Neural cell (in vitro differentiated cells): ENCODE measurements around the gene DBNDD2. TPM values are rescaled to one million over a fixed set of nuclear protein-coding genes. Genes with fewer than 3 reads are reported as not detected.

ENCODE experiments used
- H2AFZ ChIP-seq: fragments of 200-600, 300-800 bp; sonication (generic), shearing (Covaris generic); 2 replicates; pipeline ENCODE4 v1.6.0; 2014; ENCODE audit warnings: low read depth, mild to moderate bottlenecking, antibody characterized with exemption, low read length, moderate library complexity
- H3F3A ChIP-seq: fragments of 200-600 bp; shearing (Covaris generic); 2 replicates; pipeline ENCODE4 v1.6.1; 2016; ENCODE audit warnings: mild to moderate bottlenecking, moderate library complexity, mixed read lengths, antibody characterized with exemption, low read length; ENCODE audit not compliant: insufficient read depth, poor library complexity, severe bottlenecking
- H3K27ac ChIP-seq: fragments of 200-600, 300-800 bp; sonication (generic), shearing (Covaris generic); 2 replicates; pipeline ENCODE4 v1.5.1; 2014; ENCODE audit warnings: mild to moderate bottlenecking, low read length, moderate library complexity
- H3K27me3 ChIP-seq: fragments of 300-800, 200-600 bp; sonication (generic), shearing (Covaris generic); 2 replicates; pipeline ENCODE4 v1.6.0; 2014; ENCODE audit warnings: mild to moderate bottlenecking, low read depth, low read length, moderate library complexity; ENCODE audit not compliant: insufficient read depth
- H3K36me3 ChIP-seq: fragments of 300-800, 200-600 bp; sonication (generic), shearing (Covaris generic); 2 replicates; pipeline ENCODE4 v1.5.1; 2014; ENCODE audit warnings: mild to moderate bottlenecking, antibody characterized with exemption, low read length, moderate library complexity; ENCODE audit not compliant: insufficient read depth
- H3K4me2 ChIP-seq: fragments of 300-800, 200-600 bp; sonication (generic), shearing (Covaris generic); 2 replicates; pipeline ENCODE4 v1.6.0; 2014; ENCODE audit warnings: mild to moderate bottlenecking, low read length
- H3K4me3 ChIP-seq: fragments of 300-800, 200-600 bp; sonication (generic), shearing (Covaris generic); 2 replicates; pipeline ENCODE4 v1.5.1; 2014; ENCODE audit warnings: mild to moderate bottlenecking, low read length, moderate library complexity
- H3K79me2 ChIP-seq: fragments of 200-600 bp; shearing (Covaris generic); replicated peaks from 2 replicates; pipeline ENCODE4 v1.6.0; 2014; ENCODE audit warnings: mild to moderate bottlenecking, low read length, moderate library complexity; ENCODE audit not compliant: insufficient read depth
- H3K9ac ChIP-seq: fragments of 300-800, 200-600 bp; sonication (generic), shearing (Covaris generic); 2 replicates; pipeline ENCODE4 v1.6.1; 2016; ENCODE audit warnings: mild to moderate bottlenecking, low read length, mixed read lengths
- H3K9me2 ChIP-seq: fragments of 200-600 bp; shearing (Covaris generic); 2 replicates; pipeline ENCODE4 v1.6.1; 2016; ENCODE audit warnings: mild to moderate bottlenecking, low read length, mixed read lengths; ENCODE audit not compliant: insufficient read depth
- H3K9me3 ChIP-seq: fragments of 200-600, 300-800 bp; sonication (generic), shearing (Covaris generic); 2 replicates; pipeline ENCODE4 v1.6.1; 2016; ENCODE audit warnings: mild to moderate bottlenecking, mixed run types, low read length, moderate library complexity, mixed read lengths
- H4K20me1 ChIP-seq: fragments of 200-600 bp; shearing (Covaris generic); 2 replicates; pipeline ENCODE4 v1.6.1; 2016; ENCODE audit warnings: mild to moderate bottlenecking, mixed run types; ENCODE audit not compliant: insufficient read depth
- CTCF ChIP-seq: fragments of 450-650 bp; IDR thresholded peaks from 2 replicates; pipeline ENCODE4 v1.5.1; 2014; ENCODE audit warnings: antibody characterized with exemption, mild to moderate bottlenecking, moderate library complexity; ENCODE audit not compliant: poor library complexity, severe bottlenecking
- EP300 ChIP-seq: fragments of 450-650 bp; conservative IDR thresholded peaks from 2 replicates; pipeline ENCODE4 v1.6.1; 2014; ENCODE audit warnings: antibody characterized with exemption, mild to moderate bottlenecking, moderate library complexity; ENCODE audit not compliant: poor library complexity, severe bottlenecking
- EZH2 ChIP-seq: fragments of 200-600, 300-800 bp; shearing (Covaris generic), sonication (generic); IDR thresholded peaks from 2 replicates; pipeline ENCODE4 v1.6.1; 2014; ENCODE audit warnings: antibody characterized with exemption, low read length, borderline replicate concordance, mild to moderate bottlenecking; ENCODE audit not compliant: insufficient read depth, poor library complexity, severe bottlenecking
- MXI1 ChIP-seq: fragments of 450-650 bp; conservative IDR thresholded peaks from 2 replicates; pipeline ENCODE4 v1.6.1; 2014; ENCODE audit warnings: antibody characterized with exemption, mild to moderate bottlenecking; ENCODE audit not compliant: poor library complexity, severe bottlenecking
- POLR2AphosphoS5 ChIP-seq: IDR thresholded peaks from 2 replicates; pipeline ENCODE4 v1.6.1; 2012
- RAD21 ChIP-seq: fragments of 450-650 bp; conservative IDR thresholded peaks from 2 replicates; pipeline ENCODE4 v1.6.1; 2014; ENCODE audit warnings: antibody characterized with exemption, mild to moderate bottlenecking, moderate library complexity
- REST ChIP-seq: IDR thresholded peaks from 2 replicates; pipeline ENCODE4 v1.6.1; 2012; ENCODE audit warnings: borderline replicate concordance
- SMC3 ChIP-seq: fragments of 450-650 bp; conservative IDR thresholded peaks from 2 replicates; pipeline ENCODE4 v1.6.1; 2014; ENCODE audit warnings: antibody characterized with exemption, mild to moderate bottlenecking, moderate library complexity; ENCODE audit not compliant: poor library complexity
- TAF1 ChIP-seq: IDR thresholded peaks from 2 replicates; pipeline ENCODE4 v1.6.1; 2012; ENCODE audit warnings: low read depth
- polyA plus RNA-seq: library from polyadenylated mRNA; depleted of rRNA; stranded (reverse); fragments of >200 nt; gene quantifications from 2 replicates; pipeline ENCODE4 v1.2.3, GENCODE V29; 2014

Gene DBNDD2
- polyA plus RNA-seq, 1 donor from 2014 or later = 9.1 TPM

GRCh38 chr20:45359406-45360148 lies 48.5 kb upstream of the DBNDD2 start:
- H4K20me1 ChIP-seq = no peaks in the 10 kb centered on the region
- no peak overlapping the region for H3K4me2 ChIP-seq
- H3F3A ChIP-seq = no peaks in the 10 kb centered on the region
- no peak overlapping the region for H3K4me3 ChIP-seq
- peaks cover 11% of the 10 kb centered on the region for H3K79me2 ChIP-seq
- no peak overlapping the region for H3K9ac ChIP-seq
- H3K36me3 ChIP-seq = no peaks in the 10 kb centered on the region
- TF ChIP-seq CTCF (no peak), EZH2 (no peak), RAD21 (no peak), SMC3 (no peak), MXI1 (no peak), TAF1 (no peak), REST (no peak), POLR2AphosphoS5 (no peak), EP300 (no peak)
- H3K27me3 ChIP-seq = no peaks in the 10 kb centered on the region
- H3K9me3 ChIP-seq = no peaks in the 10 kb centered on the region
- no peak overlapping the region for H2AFZ ChIP-seq
- H3K9me2 ChIP-seq = no peaks in the 10 kb centered on the region
- H3K27ac ChIP-seq = no peak overlapping the region

GRCh38 chr20:45361793-45362192 lies 46.3 kb upstream of the DBNDD2 start:
- no peak for TF ChIP-seq CTCF
- no peak for TF ChIP-seq EP300
- no peak for TF ChIP-seq EZH2
- no peak for TF ChIP-seq RAD21
- no peak for TF ChIP-seq REST
- no peak for TF ChIP-seq SMC3
- no peak for TF ChIP-seq TAF1
- TF ChIP-seq MXI1 = no peak
- no peak for TF ChIP-seq POLR2AphosphoS5
- H3K9me3 ChIP-seq = no peaks in the 10 kb centered on the region
- peaks cover 28% of the 10 kb centered on the region for H3K79me2 ChIP-seq

More at GRCh38 chr20:45361793-45362192, 46.3 kb upstream of the DBNDD2 start:
- no peak overlapping the region for H3K4me2 ChIP-seq
- H3K4me3 ChIP-seq = no peak overlapping the region
- H3K36me3 ChIP-seq = no peaks in the 10 kb centered on the region
- no peaks in the 10 kb centered on the region for H4K20me1 ChIP-seq
- no peak overlapping the region for H3K9ac ChIP-seq
- H3K27ac ChIP-seq = no peak overlapping the region
- H3K9me2 ChIP-seq = no peaks in the 10 kb centered on the region
- H2AFZ ChIP-seq = no peak overlapping the region
- no peaks in the 10 kb centered on the region for H3F3A ChIP-seq
- H3K27me3 ChIP-seq = no peaks in the 10 kb centered on the region
